Transverse colon (tissue), 4 donors: ENCODE results near the gene OXLD1. TPM values are rescaled to one million over a fixed set of nuclear protein-coding genes. Genes with fewer than 3 reads are reported as not detected.

Experiments used
- DNase-seq: peaks from one replicate; pipeline ENCODE4 v3.0.0-alpha.2; 2019
- H3K27ac ChIP-seq, 4 donors: fragments of 200-600 bp; sonication (generic); 2 replicates each; pipeline ENCODE4 v1.5.1; 2016 to 2018; ENCODE audit warnings: inconsistent platforms in 4 of 4
- H3K27me3 ChIP-seq: fragments of 200-600 bp; sonication (generic); 2 replicates; pipeline ENCODE4 v1.5.1; 2017; ENCODE audit warnings: inconsistent platforms
- H3K36me3 ChIP-seq, 4 donors: fragments of 200-600 bp; sonication (generic); 2 replicates each; pipeline ENCODE4 v1.5.1; 2017 to 2019; ENCODE audit warnings: inconsistent platforms in 4 of 4
- H3K4me1 ChIP-seq, 4 donors: fragments of 200-600 bp; sonication (generic); 2 replicates each; pipeline ENCODE4 v1.5.1; 2017 to 2020; ENCODE audit warnings: inconsistent platforms in 4 of 4
- H3K4me3 ChIP-seq, 4 donors: fragments of 200-600 bp; sonication (generic); 1 replicate in 1 of 4; 2 replicates in 3 of 4; pipeline versions ENCODE4 v1.5.1 to v1.6.1; 2017 to 2019; ENCODE audit warnings: inconsistent platforms in 4 of 4
- H3K9me3 ChIP-seq, 2 donors: fragments of 200-600 bp; sonication (generic); 2 replicates each; pipeline ENCODE4 v1.5.1; 2017 to 2019; ENCODE audit warnings: inconsistent platforms in 2 of 2
- EP300 ChIP-seq: sonication (generic); formaldehyde crosslinking; IDR thresholded peaks from one replicate; pipeline ENCODE4 v1.6.1; 2017; ENCODE audit warnings: antibody characterized with exemption, low read depth
- POLR2A ChIP-seq: fragments of 450-650 bp; IDR thresholded peaks from one replicate; pipeline ENCODE4 v1.6.1; 2016; ENCODE audit warnings: antibody characterized with exemption, mild to moderate bottlenecking, moderate library complexity
- POLR2AphosphoS5 ChIP-seq, 3 donors: sonication (generic); formaldehyde crosslinking; IDR thresholded peaks; one replicate each; pipeline ENCODE4 v1.6.1; 2016; ENCODE audit warnings: antibody characterized with exemption in 3 of 3
- WGBS, 2 donors: methylation state at CpG; one replicate each; pipeline ENCODE4 v1.1.5; 2018; ENCODE audit warnings: low coverage in 1 of 2; 5-methylcytosine and 5-hydroxymethylcytosine counted together
- in situ Hi-C, 4 donors: fragments of 200-750 bp; cut with MboI; loops; one replicate each; pipeline versions ENCODE4 v1.15.0 to v1.15.1; 2017; ENCODE audit warnings: low sequenced_read_pairs in 3 of 4, low pct_ligation_motif_present in 1 of 4, low pct_unique_long_range_greater_than_20kb in 1 of 4
- intact Hi-C: fragments of 100-400 bp; cut with DNase I; formaldehyde crosslinking; loops from one replicate; pipeline ENCODE4 v1.15.1; 2023; ENCODE audit warnings: low total_unique reads
- total RNA-seq, 4 donors: library from RNA; depleted of rRNA; stranded (reverse); fragments of >200 nt; gene quantifications; one replicate each; pipeline ENCODE4 v1.1.0, GENCODE V29; 2016
- TF ChIP-seq, protein P1 (sequence below), 5 experiments: fragments of 200-600 bp in 3 of 5; fragments of 450-650 bp in 2 of 5; sonication (generic) in 3 of 5; IDR thresholded peaks; 1 replicate in 2 of 5; 2 replicates in 3 of 5; pipeline ENCODE4 v1.5.1; 2016 to 2017; ENCODE audit warnings: antibody characterized with exemption in 5 of 5, inconsistent platforms in 3 of 5, mild to moderate bottlenecking in 2 of 5, moderate library complexity in 1 of 5

The OXLD1 gene
- total RNA-seq, 4 donors from 2014 or later: 21.4 to 63.6 (median 41.2) TPM

DNA sequence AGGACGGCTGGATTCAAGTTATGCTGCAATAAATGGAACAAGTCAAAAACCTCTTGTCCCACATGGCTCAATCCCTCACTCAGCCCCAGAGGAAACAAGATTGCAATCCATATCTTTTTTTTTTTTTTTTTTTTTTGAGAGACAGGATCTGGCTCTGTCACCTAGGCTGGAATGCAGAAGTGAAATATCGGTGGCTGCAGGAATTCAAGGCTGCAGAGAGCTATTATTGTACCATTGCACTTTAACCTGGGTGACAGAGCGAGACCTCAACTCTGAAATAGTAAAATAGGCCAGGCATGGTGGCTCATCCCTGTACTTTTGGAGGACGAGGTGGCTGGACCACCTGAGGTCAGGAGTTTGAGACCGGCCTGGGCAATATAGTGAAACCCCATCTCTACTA is 7.4 kb downstream of the OXLD1 start:
- WGBS, 2 donors: 50 to 67% methylated on average over 1 to 5 of the region's 5 CpGs

DNA sequence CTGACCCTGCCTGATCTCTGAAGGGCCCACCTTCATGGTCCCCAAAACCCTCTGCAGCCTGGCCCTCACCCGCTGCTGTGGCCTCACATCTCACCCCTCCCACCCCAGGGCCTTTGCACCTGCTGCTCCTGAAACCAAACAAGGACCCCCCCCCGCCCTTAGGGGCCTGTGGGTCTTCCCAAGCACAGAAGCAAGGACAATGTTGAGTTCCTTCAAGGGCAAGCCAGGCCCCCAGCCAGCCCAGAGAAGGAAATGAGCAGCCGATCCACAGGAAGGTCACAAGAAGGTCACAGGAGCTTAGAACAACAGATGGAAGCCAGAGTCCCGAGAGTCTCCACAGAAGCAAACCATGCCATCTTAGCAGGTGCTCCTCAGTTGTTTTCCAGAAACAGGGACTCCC is 9.6 kb downstream of the OXLD1 start:
- 61 to 73% methylated on average over 3 to 4 of the region's 4 CpGs for WGBS, 2 donors
- no peak for DNase-seq
- Histone ChIP-seq H3K36me3 (no peaks in the 10 kb centered on the region), H3K27me3 (peaks cover 15% of the 10 kb centered on the region), H3K9me3 (no peaks in the 10 kb centered on the region), H3K4me3 (no peak overlapping the region), H3K4me1 (peaks cover 0 to 9% (median 0%) of the 10 kb centered on the region in 4 donors), H3K27ac (no peak overlapping the region)
- in situ Hi-C loops (no loop called here), intact Hi-C loops (no loop called here)
- TF ChIP-seq, protein P1, sequence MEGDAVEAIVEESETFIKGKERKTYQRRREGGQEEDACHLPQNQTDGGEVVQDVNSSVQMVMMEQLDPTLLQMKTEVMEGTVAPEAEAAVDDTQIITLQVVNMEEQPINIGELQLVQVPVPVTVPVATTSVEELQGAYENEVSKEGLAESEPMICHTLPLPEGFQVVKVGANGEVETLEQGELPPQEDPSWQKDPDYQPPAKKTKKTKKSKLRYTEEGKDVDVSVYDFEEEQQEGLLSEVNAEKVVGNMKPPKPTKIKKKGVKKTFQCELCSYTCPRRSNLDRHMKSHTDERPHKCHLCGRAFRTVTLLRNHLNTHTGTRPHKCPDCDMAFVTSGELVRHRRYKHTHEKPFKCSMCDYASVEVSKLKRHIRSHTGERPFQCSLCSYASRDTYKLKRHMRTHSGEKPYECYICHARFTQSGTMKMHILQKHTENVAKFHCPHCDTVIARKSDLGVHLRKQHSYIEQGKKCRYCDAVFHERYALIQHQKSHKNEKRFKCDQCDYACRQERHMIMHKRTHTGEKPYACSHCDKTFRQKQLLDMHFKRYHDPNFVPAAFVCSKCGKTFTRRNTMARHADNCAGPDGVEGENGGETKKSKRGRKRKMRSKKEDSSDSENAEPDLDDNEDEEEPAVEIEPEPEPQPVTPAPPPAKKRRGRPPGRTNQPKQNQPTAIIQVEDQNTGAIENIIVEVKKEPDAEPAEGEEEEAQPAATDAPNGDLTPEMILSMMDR (IDR thresholded peaks at IDR 0.05): no peak
- TF ChIP-seq POLR2AphosphoS5 (IDR thresholded peaks at IDR 0.05) (no peak), POLR2A (no peak), EP300 (no peak)

More for the DNA sequence above, 7.4 kb downstream of the OXLD1 start:
- H3K36me3 ChIP-seq: no peaks in the 10 kb centered on the region
- in situ Hi-C loops (no loop called here), intact Hi-C loops (no loop called here)
- no peak overlapping the region for H3K4me3 ChIP-seq
- DNase-seq: no peak
- TF ChIP-seq POLR2A (no peak), POLR2AphosphoS5 (IDR thresholded peaks at IDR 0.05) (no peak), EP300 (no peak)
- TF ChIP-seq, protein P1 (IDR thresholded peaks at IDR 0.05): no peak
- H3K27ac ChIP-seq: no peak overlapping the region
- H3K27me3 ChIP-seq: peaks cover 2% of the 10 kb centered on the region
- H3K9me3 ChIP-seq: no peaks in the 10 kb centered on the region
- H3K4me1 ChIP-seq: peaks cover 0 to 9% (median 0%) of the 10 kb centered on the region in 4 donors

DNA sequence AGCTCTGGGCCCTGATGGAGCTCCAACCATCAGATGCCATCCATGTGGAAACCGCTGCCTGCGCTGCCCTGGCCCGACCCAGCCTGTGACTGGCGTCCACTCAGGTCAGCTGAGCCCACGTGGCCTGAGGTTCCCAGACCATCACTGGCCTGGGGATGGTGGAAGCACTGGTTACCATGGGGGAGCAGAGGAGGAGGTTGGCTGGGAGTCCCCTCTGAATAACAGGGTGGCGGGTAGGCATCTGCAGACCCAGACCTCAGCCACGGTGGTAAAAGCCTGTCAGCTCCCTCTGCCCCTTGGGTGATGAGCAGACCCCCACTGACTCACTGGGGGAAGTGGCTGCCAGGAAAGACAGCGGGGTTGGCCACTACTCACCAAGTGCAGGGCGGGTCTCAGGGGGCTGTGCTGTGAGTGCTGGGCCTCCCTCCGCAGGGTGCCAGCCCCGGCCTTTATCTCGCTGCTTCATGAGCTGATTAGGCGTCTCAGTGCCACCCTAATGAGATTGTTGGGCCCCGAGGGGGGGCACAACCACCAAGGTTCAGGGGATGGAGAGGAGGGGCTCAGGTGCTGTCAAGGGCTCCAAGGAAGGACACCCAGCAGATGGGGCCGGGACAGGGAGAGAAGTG is 10.2 kb downstream of the OXLD1 start, which contains the start of gene PDE6G:
TSS of gene PDE6G (minus strand) at position 425 of the 626 bp plus-strand sequence. CDS start 3,237 bp downstream, outside the sequence.
- peaks cover 15% of the 10 kb centered on the region for H3K27me3 ChIP-seq
- peaks cover 0 to 9% (median 0%) of the 10 kb centered on the region in 4 donors for H3K4me1 ChIP-seq
- H3K9me3 ChIP-seq: no peaks in the 10 kb centered on the region
- in situ Hi-C loops: no loop called here
- H3K27ac ChIP-seq: no peak within 1 kb of the TSS
- no peaks in the 10 kb centered on the region for H3K36me3 ChIP-seq
- 85% methylated on average over 15 of the region's 15 CpGs; no CpG with 5 or more reads in 1 of the 2 donors for WGBS, 2 donors
- TF ChIP-seq POLR2AphosphoS5 (IDR thresholded peaks at IDR 0.05) (no peak), EP300 (no peak), POLR2A (no peak)
- TF ChIP-seq, protein P1 (IDR thresholded peaks at IDR 0.05): no peak
- DNase-seq: no peak
- no peak within 1 kb of the TSS for H3K4me3 ChIP-seq
- intact Hi-C loops: no loop called here

DNA sequence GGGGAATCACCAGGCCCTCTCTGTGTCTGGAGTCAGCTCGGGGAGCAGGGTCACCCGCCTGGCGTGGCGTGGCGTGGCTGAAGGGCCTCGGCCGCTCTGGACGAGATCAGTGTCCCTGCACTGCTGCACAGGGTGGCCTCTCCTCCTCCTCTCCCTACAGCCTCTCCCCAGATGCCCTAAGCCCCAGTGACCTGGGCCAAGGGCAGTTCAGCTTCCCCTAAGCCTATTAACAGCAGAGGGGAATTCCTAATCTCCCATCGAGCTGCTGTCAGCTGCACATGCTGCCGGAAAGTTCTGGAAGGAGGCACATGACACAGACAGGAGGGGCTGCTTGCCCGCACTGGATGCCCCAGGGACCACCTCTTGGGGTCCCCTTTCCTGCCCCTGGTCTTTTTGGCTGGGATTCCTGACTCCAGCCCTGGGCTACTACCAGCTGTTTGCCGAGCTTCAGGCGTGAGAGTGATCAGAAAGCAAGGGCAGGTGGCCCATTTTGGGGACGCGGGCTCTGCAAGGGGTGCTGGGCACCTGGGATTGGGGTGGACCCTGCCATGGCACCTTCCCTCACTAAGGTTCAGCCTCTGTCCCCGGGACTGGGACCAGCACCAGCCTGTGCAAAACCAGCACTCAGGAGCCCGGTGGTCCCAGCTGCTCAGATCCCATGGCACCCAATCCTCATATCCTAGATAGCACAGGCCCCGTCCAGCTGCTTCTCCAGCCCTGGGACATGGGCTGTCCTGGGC is 10.9 kb downstream of the OXLD1 start:
- H3K4me3 ChIP-seq: no peak overlapping the region
- H3K36me3 ChIP-seq: no peaks in the 10 kb centered on the region
- in situ Hi-C loops: no loop called here
- peaks cover 18% of the 10 kb centered on the region for H3K27me3 ChIP-seq
- 81% methylated on average over 18 of the region's 18 CpGs; no CpG with 5 or more reads in 1 of the 2 donors for WGBS, 2 donors
- DNase-seq: no peak
- no peak overlapping the region for H3K27ac ChIP-seq
- TF ChIP-seq, protein P1 (IDR thresholded peaks at IDR 0.05): no peak
- TF ChIP-seq EP300: no peak
- TF ChIP-seq POLR2AphosphoS5 (IDR thresholded peaks at IDR 0.05): no peak
- no peak for TF ChIP-seq POLR2A
- H3K9me3 ChIP-seq: no peaks in the 10 kb centered on the region
- intact Hi-C loops: no loop called here
- H3K4me1 ChIP-seq: peaks cover 0 to 9% (median 0%) of the 10 kb centered on the region in 4 donors
